Right kidney (tissue), 1 donor: ENCODE measurements around the gene KBTBD12.
A peak's percentile ranks its signal among the peaks of the same experiment; 100 is the strongest.

ENCODE experiments used
- DNase-seq: peaks from one replicate; pipeline ENCODE4 v3.0.0-alpha.2; 2016

Gene KBTBD12

GRCh38 chr3:127986803-127987202 lies 71.8 kb downstream of the KBTBD12 start:
- DNase-seq: no peak

- no peak for DNase-seq
Measured at GRCh38 chr3:127987309-127987995, 72.4 kb downstream of the KBTBD12 start.

- DNase-seq: no peak
Measured at GRCh38 chr3:127988770-127989557, 73.9 kb downstream of the KBTBD12 start.

GRCh38 chr3:127990051-127990450 lies 75.0 kb downstream of the KBTBD12 start:
- DNase-seq: no peak

GRCh38 chr3:127990461-127990860 lies 75.4 kb downstream of the KBTBD12 start:
- no peak for DNase-seq

GRCh38 chr3:127991251-127991650 lies 76.2 kb downstream of the KBTBD12 start:
- DNase-seq: no peak

- DNase-seq: no peak
Measured at GRCh38 chr3:127991681-127992080, 76.6 kb downstream of the KBTBD12 start.

- no peak for DNase-seq
Measured at GRCh38 chr3:127992127-127992526, 77.1 kb downstream of the KBTBD12 start.

- no peak for DNase-seq
Measured at GRCh38 chr3:127994011-127994410, 79.0 kb downstream of the KBTBD12 start.

- no peak for DNase-seq
Measured at GRCh38 chr3:127997016-127997415, 82.0 kb downstream of the KBTBD12 start.

- no peak for DNase-seq
Measured at GRCh38 chr3:127997961-127998360, 82.9 kb downstream of the KBTBD12 start.

- DNase-seq: no peak
Measured at GRCh38 chr3:127998596-127998995, 83.6 kb downstream of the KBTBD12 start.

GRCh38 chr3:127999509-128000106 lies 84.6 kb downstream of the KBTBD12 start:
- no peak for DNase-seq

- no peak for DNase-seq
Measured at GRCh38 chr3:128001576-128001975, 86.5 kb downstream of the KBTBD12 start.

- DNase-seq: no peak
Measured at GRCh38 chr3:128004661-128005060, 89.6 kb downstream of the KBTBD12 start.

GRCh38 chr3:128006061-128007032 lies 91.3 kb downstream of the KBTBD12 start:
- peak; percentile 31 for DNase-seq

- no peak for DNase-seq
Measured at GRCh38 chr3:128007033-128007424, 92.0 kb downstream of the KBTBD12 start.

- no peak for DNase-seq
Measured at GRCh38 chr3:128009952-128010846, 95.2 kb downstream of the KBTBD12 start.

- peak; percentile 43 for DNase-seq
Measured at GRCh38 chr3:128011140-128011539, 96.1 kb downstream of the KBTBD12 start.

GRCh38 chr3:128012050-128012449 lies 97.0 kb downstream of the KBTBD12 start:
- no peak for DNase-seq

GRCh38 chr3:128014548-128014947 lies 99.5 kb downstream of the KBTBD12 start:
- DNase-seq: no peak
